ENCODE results near the gene SLC45A1.
A peak's percentile ranks its signal among the peaks of the same experiment; 100 is the strongest.

SLC45A1 gene

DNA sequence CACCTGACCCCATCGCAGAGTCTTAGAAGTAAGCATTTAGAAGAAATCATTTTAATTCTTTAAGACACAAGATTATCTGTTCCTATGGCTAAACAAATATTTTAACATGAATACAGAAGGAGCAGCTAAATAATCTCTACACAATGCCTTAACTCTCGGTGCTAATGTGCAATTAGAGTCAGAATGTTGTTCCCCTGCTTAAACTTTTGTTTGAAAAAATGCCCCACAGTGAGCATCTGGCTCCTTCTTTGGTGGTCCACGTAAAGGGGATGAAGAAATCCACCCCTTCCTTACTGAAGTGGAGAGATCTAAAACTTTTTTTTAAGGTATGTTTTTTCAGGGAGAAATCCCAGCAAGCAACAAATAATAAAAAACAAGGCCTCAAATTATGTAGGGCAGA, 55.2 kb downstream of the SLC45A1 start:
- no peak overlapping the region for H3K4me3 ChIP-seq (ENCODE audit: low read depth, low read length)
- no peak for DNase-seq (ENCODE audit: low read depth)
- TF ChIP-seq CTCF (IDR thresholded peaks at IDR 0.05; ENCODE audit: insufficient read depth, low read depth, low read length, missing control alignments): no peak

DNA sequence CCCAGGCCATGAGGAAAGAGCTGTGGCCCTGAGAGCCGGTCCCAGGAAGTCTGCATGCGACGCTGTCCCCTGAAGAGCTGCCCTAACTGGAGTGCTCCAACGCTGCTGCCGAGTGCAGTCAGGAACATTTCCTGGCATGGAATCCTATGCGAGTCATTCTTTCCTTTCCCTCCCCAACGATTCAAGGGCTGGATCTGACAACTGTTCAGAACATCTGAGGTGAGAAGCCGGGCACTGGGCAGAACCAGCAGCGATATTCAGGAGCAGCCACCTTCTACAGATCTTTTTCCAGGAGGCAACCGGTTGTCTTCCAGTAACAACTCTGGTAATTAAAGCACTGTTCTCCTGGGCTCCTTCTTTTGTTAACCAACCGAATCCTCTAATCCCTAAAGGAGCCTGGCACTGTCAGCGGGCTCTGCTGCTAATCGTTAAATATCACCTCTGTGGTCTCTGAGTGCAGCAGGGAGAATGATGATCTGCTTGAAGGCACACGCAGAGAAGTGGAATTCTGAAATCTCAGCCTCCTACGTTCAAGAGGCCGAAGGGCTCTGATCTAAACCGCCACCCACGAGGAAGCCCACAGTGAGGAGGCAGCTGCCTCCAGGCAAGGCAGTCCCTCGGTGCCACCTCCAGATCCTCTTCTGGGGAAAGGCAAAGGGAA, 55.8 kb downstream of the SLC45A1 start:
- H3K4me3 ChIP-seq (ENCODE audit: low read depth, low read length): no peak overlapping the region
- DNase-seq (ENCODE audit: low read depth): no peak
- TF ChIP-seq CTCF (IDR thresholded peaks at IDR 0.05; ENCODE audit: insufficient read depth, low read depth, low read length, missing control alignments): no peak

GRCh38 chr1:8374356-8374755, 56.4 kb downstream of the SLC45A1 start:
- no peak for DNase-seq (ENCODE audit: low read depth)
- TF ChIP-seq CTCF (IDR thresholded peaks at IDR 0.05; ENCODE audit: insufficient read depth, low read depth, low read length, missing control alignments): no peak
- no peak overlapping the region for H3K4me3 ChIP-seq (ENCODE audit: low read depth, low read length)

GRCh38 chr1:8374812-8375211, 56.9 kb downstream of the SLC45A1 start:
- H3K4me3 ChIP-seq (ENCODE audit: low read depth, low read length): no peak overlapping the region
- DNase-seq (ENCODE audit: low read depth): peak; percentile 22
- TF ChIP-seq CTCF (IDR thresholded peaks at IDR 0.05; ENCODE audit: insufficient read depth, low read depth, low read length, missing control alignments): peak; percentile 32

GRCh38 chr1:8376358-8376840, 58.5 kb downstream of the SLC45A1 start:
- no peak for TF ChIP-seq CTCF (IDR thresholded peaks at IDR 0.05; ENCODE audit: insufficient read depth, low read depth, low read length, missing control alignments)
- no peak overlapping the region for H3K4me3 ChIP-seq (ENCODE audit: low read depth, low read length)
- no peak for DNase-seq (ENCODE audit: low read depth)

DNA sequence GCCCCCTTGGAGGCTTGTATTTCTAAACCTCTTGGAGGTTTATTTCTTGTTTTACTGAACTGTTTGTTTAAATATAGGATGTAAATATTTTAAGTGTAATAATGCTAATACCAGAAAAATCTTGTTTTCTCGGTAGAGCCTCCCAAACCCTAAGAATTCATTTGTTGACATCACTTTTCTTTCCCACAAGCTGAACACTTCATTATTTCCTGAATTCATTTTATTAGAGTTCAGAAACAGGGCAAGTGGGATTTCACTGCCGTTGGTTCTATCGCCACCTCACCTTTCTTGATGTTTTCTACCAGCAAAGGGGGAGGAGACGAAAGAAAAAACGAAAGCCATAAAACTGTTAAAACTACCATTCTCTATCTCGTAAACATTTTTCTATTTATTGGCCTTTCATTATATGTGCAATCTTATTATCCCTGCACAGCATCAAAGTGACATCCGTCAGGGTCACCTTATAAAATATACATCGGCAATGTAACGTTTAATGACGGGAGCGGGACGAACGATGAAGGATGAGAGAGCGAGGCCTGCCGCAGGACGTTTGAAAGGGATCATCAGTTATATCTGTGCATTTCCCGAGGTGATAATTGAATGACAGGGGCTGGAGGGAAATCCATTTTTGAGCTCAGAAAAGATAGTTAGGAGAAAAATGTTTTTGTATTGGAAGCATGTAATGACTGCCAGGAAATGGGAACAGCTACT, 59.5 kb downstream of the SLC45A1 start:
- no peak overlapping the region for H3K4me3 ChIP-seq (ENCODE audit: low read depth, low read length)
- TF ChIP-seq CTCF (IDR thresholded peaks at IDR 0.05; ENCODE audit: insufficient read depth, low read depth, low read length, missing control alignments): no peak
- no peak for DNase-seq (ENCODE audit: low read depth)

All from GM12865 (cell line).